HepG2 (cell line): ENCODE data around the gene TMEM139. TPM values are rescaled to one million over a fixed set of nuclear protein-coding genes. Genes with fewer than 3 reads are reported as not detected.
A peak's percentile ranks its signal among the peaks of the same experiment; 100 is the strongest.

ENCODE experiments used
- GPN1 ChIP-seq: sonication (generic); formaldehyde crosslinking; IDR thresholded peaks from 2 replicates; pipeline ENCODE4 v1.5.1; 2020; ENCODE audit warnings: missing genetic modification reagents, borderline replicate concordance
- HDAC2 ChIP-seq: sonication (generic); formaldehyde crosslinking; IDR thresholded peaks from 2 replicates; pipeline ENCODE4 v1.4.0; 2020; ENCODE audit warnings: missing genetic modification reagents
- HNRNPH1 ChIP-seq: fragments of 200-400 bp; formaldehyde crosslinking; optimal IDR thresholded peaks from 2 replicates; pipeline ENCODE3; 2017; ENCODE audit warnings: mild to moderate bottlenecking, low read depth, low read length
- KAT8 ChIP-seq: IDR thresholded peaks from 2 replicates; pipeline ENCODE4 v1.6.1; 2016; ENCODE audit warnings: missing genetic modification reagents, missing compliant biosample characterization
- KDM2A ChIP-seq: sonication (generic); formaldehyde crosslinking; IDR thresholded peaks from 2 replicates; pipeline ENCODE4 v1.4.0; 2020; ENCODE audit warnings: low read depth, missing genetic modification reagents, borderline replicate concordance
- MIER2 ChIP-seq: IDR thresholded peaks from 2 replicates; pipeline ENCODE4 v1.6.1; 2016; ENCODE audit warnings: missing biosample characterization, missing genetic modification reagents
- MTF1 ChIP-seq: sonication (generic); formaldehyde crosslinking; IDR thresholded peaks from 2 replicates; pipeline ENCODE4 v1.5.0; 2020; ENCODE audit warnings: missing genetic modification reagents
- PCBP2 ChIP-seq: fragments of 200-400 bp; formaldehyde crosslinking; optimal IDR thresholded peaks from 2 replicates; pipeline ENCODE3; 2018; ENCODE audit warnings: low read length, low read depth; ENCODE audit not compliant: poor library complexity, severe bottlenecking
- RFX1 ChIP-seq: fragments of 450-650 bp; IDR thresholded peaks from 2 replicates; pipeline ENCODE4 v1.6.1; 2017
- RFX5 ChIP-seq: IDR thresholded peaks from 2 replicates; pipeline ENCODE4 v1.6.1; 2011; ENCODE audit warnings: low read depth, low read length, improper control_type of control experiment
- ZNF446 ChIP-seq: sonication (generic); formaldehyde crosslinking; IDR thresholded peaks from 2 replicates; pipeline ENCODE4 v1.5.0; 2020; ENCODE audit warnings: mild to moderate bottlenecking, missing genetic modification reagents
- ZNF552 ChIP-seq: sonication (generic); formaldehyde crosslinking; IDR thresholded peaks from 2 replicates; pipeline ENCODE4 v1.9.0; 2022; ENCODE audit warnings: missing genetic modification reagents, mild to moderate bottlenecking, borderline replicate concordance
- ZNF878 ChIP-seq: sonication (generic); formaldehyde crosslinking; IDR thresholded peaks from 2 replicates; pipeline ENCODE4 v1.8.1; 2023; ENCODE audit warnings: mild to moderate bottlenecking, missing genetic modification reagents, moderate library complexity
- polyA plus RNA-seq, 8 experiments: library from polyadenylated mRNA; depleted of rRNA in 3 of 8; stranded (reverse) in 7 of 8; unstranded in 1 of 8; fragments of >200 nt; fragmentation: Illumina TruSeq in 4 of 8; extraction: Trizol in 4 of 8; gene quantifications; 2 replicates each; pipeline versions ENCODE4 v1.2.1 to v1.2.3, GENCODE V29; 2011 to 2016; ENCODE audit warnings: low read depth in 4 of 8, missing spikeins in 1 of 8, mixed read lengths in 1 of 8; ENCODE audit not compliant: insufficient read depth in 1 of 8
- total RNA-seq, 5 experiments: library from RNA; depleted of rRNA; stranded (reverse); fragments of >200 nt; fragmentation: Illumina TruSeq; extraction: Trizol; gene quantifications; 2 replicates each; pipeline ENCODE4 v1.2.3, GENCODE V29; 2016; ENCODE audit warnings: low read depth in 1 of 5
- TF ChIP-seq, protein P1 (sequence below): sonication (generic); formaldehyde crosslinking; IDR thresholded peaks from 2 replicates; pipeline ENCODE4 v1.5.1; 2020; ENCODE audit warnings: missing genetic modification reagents, mild to moderate bottlenecking, borderline replicate concordance
- TF ChIP-seq, protein P2 (sequence below): sonication (generic); formaldehyde crosslinking; IDR thresholded peaks from 2 replicates; pipeline ENCODE4 v1.4.0; 2020; ENCODE audit warnings: missing genetic modification reagents, mild to moderate bottlenecking, borderline replicate concordance
- TF ChIP-seq, protein P3 (sequence below): sonication (generic); formaldehyde crosslinking; IDR thresholded peaks from 2 replicates; pipeline ENCODE4 v1.5.1; 2020; ENCODE audit warnings: missing genetic modification reagents, mild to moderate bottlenecking, borderline replicate concordance
- TF ChIP-seq, protein P4 (sequence below): IDR thresholded peaks from 2 replicates; pipeline ENCODE4 v1.6.1; 2012; ENCODE audit warnings: low read depth, low read length, improper control_type of control experiment
- TF ChIP-seq, protein P5 (sequence below), 2 experiments: sonication (generic) in 1 of 2; formaldehyde crosslinking in 1 of 2; IDR thresholded peaks; 2 replicates each; pipeline versions ENCODE4 v1.4.0 to v1.6.1; 2018 to 2020; ENCODE audit warnings: missing genetic modification reagents in 2 of 2, borderline replicate concordance in 1 of 2, low read depth in 1 of 2, mild to moderate bottlenecking in 1 of 2, missing biosample characterization in 1 of 2

TMEM139 gene
- total and polyA plus RNA-seq, 2 of the 13 experiments (the other 11 are each of a cell fraction or from before 2014, with no cell fraction given), result 7.9 to 14.0 TPM

DNA sequence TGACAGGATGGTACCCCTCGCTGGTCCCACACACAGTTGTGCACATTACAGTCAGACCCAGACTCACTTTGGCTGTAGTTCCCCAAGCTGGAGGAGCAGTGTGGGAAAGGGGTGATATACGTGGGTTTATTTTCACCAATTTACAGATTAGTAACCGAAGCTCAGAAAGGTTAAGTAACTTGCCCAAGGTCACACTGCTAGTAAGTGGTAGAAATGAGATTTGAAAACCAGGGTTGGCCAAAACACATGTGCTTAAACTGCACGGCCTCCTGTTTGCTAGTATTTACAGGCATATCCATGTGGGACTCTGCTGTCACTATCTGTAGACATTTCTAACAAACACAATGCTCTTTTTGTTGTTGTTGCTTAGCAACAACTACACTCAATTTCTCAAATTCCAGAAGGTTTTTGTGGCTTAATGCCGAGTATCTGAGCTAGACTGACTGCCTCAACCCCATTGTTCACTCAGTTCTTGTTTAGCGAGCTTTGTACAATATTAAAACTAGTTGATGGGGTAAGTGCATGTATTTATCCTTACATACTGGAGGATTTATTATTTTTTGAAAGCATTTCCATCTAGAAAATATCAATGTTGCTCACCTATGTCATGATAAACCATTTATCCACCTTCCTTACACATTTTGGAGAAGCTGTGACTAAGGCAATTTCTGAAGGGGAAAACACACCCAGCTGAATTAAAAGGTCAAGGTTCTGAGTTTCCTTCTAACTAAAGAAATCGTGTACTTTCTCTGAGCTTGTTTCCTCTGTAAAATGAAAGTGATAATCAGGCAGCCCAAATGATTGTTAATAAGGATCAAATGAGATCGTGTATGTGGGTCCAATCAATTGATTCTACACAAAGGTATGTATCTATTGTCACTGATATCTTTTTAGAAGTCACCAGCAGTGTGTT lies 5.3 kb upstream of the TMEM139 start (continued):
- TF ChIP-seq PCBP2, result no peak
- no peak for TF ChIP-seq MTF1 (CRISPR knock-in tag)
- TF ChIP-seq ZNF552 (CRISPR knock-in tag), result no peak
- TF ChIP-seq, protein P1, sequence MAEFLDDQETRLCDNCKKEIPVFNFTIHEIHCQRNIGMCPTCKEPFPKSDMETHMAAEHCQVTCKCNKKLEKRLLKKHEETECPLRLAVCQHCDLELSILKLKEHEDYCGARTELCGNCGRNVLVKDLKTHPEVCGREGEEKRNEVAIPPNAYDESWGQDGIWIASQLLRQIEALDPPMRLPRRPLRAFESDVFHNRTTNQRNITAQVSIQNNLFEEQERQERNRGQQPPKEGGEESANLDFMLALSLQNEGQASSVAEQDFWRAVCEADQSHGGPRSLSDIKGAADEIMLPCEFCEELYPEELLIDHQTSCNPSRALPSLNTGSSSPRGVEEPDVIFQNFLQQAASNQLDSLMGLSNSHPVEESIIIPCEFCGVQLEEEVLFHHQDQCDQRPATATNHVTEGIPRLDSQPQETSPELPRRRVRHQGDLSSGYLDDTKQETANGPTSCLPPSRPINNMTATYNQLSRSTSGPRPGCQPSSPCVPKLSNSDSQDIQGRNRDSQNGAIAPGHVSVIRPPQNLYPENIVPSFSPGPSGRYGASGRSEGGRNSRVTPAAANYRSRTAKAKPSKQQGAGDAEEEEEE (CRISPR knock-in tag), result no peak
- no peak for TF ChIP-seq HNRNPH1
- no peak for TF ChIP-seq MIER2 (CRISPR knock-in tag)
- TF ChIP-seq, protein P2, sequence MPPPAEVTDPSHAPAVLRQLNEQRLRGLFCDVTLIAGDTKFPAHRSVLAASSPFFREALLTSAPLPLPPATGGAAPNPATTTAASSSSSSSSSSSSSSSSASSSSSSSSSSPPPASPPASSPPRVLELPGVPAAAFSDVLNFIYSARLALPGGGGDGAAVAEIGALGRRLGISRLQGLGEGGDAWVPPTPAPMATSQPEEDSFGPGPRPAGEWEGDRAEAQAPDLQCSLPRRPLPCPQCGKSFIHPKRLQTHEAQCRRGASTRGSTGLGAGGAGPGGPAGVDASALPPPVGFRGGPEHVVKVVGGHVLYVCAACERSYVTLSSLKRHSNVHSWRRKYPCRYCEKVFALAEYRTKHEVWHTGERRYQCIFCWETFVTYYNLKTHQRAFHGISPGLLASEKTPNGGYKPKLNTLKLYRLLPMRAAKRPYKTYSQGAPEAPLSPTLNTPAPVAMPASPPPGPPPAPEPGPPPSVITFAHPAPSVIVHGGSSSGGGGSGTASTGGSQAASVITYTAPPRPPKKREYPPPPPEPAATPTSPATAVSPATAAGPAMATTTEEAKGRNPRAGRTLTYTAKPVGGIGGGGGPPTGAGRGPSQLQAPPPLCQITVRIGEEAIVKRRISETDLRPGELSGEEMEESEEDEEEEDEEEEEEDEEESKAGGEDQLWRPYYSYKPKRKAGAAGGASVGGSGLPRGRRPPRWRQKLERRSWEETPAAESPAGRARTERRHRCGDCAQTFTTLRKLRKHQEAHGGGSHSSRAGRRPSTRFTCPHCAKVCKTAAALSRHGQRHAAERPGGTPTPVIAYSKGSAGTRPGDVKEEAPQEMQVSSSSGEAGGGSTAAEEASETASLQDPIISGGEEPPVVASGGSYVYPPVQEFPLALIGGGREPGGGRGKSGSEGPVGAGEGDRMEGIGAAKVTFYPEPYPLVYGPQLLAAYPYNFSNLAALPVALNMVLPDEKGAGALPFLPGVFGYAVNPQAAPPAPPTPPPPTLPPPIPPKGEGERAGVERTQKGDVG (CRISPR knock-in tag), result no peak
- TF ChIP-seq ZNF446, result no peak
- TF ChIP-seq, protein P3, sequence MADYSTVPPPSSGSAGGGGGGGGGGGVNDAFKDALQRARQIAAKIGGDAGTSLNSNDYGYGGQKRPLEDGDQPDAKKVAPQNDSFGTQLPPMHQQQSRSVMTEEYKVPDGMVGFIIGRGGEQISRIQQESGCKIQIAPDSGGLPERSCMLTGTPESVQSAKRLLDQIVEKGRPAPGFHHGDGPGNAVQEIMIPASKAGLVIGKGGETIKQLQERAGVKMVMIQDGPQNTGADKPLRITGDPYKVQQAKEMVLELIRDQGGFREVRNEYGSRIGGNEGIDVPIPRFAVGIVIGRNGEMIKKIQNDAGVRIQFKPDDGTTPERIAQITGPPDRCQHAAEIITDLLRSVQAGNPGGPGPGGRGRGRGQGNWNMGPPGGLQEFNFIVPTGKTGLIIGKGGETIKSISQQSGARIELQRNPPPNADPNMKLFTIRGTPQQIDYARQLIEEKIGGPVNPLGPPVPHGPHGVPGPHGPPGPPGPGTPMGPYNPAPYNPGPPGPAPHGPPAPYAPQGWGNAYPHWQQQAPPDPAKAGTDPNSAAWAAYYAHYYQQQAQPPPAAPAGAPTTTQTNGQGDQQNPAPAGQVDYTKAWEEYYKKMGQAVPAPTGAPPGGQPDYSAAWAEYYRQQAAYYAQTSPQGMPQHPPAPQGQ (CRISPR knock-in tag), result no peak
- no peak for TF ChIP-seq ZNF878 (CRISPR knock-in tag)
- no peak for TF ChIP-seq RFX5
- no peak for TF ChIP-seq KDM2A (CRISPR knock-in tag)
- TF ChIP-seq, protein P4, sequence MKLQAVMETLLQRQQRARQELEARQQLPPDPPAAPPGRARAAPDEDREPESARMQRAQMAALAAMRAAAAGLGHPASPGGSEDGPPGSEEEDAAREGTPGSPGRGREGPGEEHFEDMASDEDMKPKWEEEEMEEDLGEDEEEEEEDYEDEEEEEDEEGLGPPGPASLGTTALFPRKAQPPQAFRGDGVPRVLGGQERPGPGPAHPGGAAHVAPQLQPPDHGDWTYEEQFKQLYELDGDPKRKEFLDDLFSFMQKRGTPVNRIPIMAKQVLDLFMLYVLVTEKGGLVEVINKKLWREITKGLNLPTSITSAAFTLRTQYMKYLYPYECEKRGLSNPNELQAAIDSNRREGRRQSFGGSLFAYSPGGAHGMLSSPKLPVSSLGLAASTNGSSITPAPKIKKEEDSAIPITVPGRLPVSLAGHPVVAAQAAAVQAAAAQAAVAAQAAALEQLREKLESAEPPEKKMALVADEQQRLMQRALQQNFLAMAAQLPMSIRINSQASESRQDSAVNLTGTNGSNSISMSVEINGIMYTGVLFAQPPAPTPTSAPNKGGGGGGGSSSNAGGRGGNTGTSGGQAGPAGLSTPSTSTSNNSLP, result 0 out of 2 replicates have a peak, but pooled peaks have one; percentile 33
- TF ChIP-seq, protein P5, sequence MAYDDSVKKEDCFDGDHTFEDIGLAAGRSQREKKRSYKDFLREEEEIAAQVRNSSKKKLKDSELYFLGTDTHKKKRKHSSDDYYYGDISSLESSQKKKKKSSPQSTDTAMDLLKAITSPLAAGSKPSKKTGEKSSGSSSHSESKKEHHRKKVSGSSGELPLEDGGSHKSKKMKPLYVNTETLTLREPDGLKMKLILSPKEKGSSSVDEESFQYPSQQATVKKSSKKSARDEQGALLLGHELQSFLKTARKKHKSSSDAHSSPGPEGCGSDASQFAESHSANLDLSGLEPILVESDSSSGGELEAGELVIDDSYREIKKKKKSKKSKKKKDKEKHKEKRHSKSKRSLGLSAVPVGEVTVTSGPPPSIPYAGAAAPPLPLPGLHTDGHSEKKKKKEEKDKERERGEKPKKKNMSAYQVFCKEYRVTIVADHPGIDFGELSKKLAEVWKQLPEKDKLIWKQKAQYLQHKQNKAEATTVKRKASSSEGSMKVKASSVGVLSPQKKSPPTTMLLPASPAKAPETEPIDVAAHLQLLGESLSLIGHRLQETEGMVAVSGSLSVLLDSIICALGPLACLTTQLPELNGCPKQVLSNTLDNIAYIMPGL (CRISPR knock-in tag; IDR thresholded peaks at IDR 0.05; ENCODE audit: borderline replicate concordance in 1 of 2, low read depth in 1 of 2), result no peak
- TF ChIP-seq KAT8 (CRISPR knock-in tag), result no peak
- peak; percentile 73 for TF ChIP-seq RFX1
- TF ChIP-seq GPN1 (CRISPR knock-in tag), result no peak
- TF ChIP-seq HDAC2 (CRISPR knock-in tag), result no peak
